K562 (cell line): ENCODE results near the gene PIGX. TPM values are rescaled to one million over a fixed set of nuclear protein-coding genes. Genes with fewer than 3 reads are reported as not detected.

ENCODE experiments used
- BRD9 ChIP-seq: fragments of 450-650 bp; IDR thresholded peaks from 2 replicates; pipeline ENCODE4 v1.6.1; 2018; ENCODE audit warnings: low read depth; ENCODE audit not compliant: partially characterized antibody
- CBFB ChIP-seq: sonication (generic); formaldehyde crosslinking; IDR thresholded peaks from 2 replicates; pipeline ENCODE4 v1.4.0; 2020; ENCODE audit warnings: mild to moderate bottlenecking, missing genetic modification reagents
- EGR1 ChIP-seq: fragments of 450-650 bp; conservative IDR thresholded peaks from 2 replicates; pipeline ENCODE4 v1.6.1; 2017; ENCODE audit warnings: mild to moderate bottlenecking
- ETV6 ChIP-seq, 3 experiments: fragments of 150-350 bp in 1 of 3; sonication (generic) in 1 of 3; formaldehyde crosslinking in 1 of 3; IDR thresholded peaks; 2 replicates each; pipeline versions ENCODE4 v1.6.1 to v1.8.0; 2014 to 2022; ENCODE audit warnings: borderline replicate concordance in 2 of 3, low read depth in 2 of 3, antibody characterized with exemption in 1 of 3, low read length in 1 of 3, mild to moderate bottlenecking in 1 of 3, missing genetic modification reagents in 1 of 3
- FIP1L1 ChIP-seq: fragments of 200-400 bp; formaldehyde crosslinking; IDR thresholded peaks from 2 replicates; pipeline ENCODE4 v1.6.1; 2018; ENCODE audit warnings: mild to moderate bottlenecking, low read depth, low read length; ENCODE audit not compliant: poor library complexity, severe bottlenecking
- HBP1 ChIP-seq: fragments of 450-650 bp; formaldehyde crosslinking; IDR thresholded peaks from 2 replicates; pipeline ENCODE4 v1.4.0; 2022; ENCODE audit warnings: missing genetic modification characterization
- HMG20A ChIP-seq: fragments of 450-650 bp; formaldehyde crosslinking; conservative IDR thresholded peaks from 2 replicates; pipeline ENCODE4 v1.4.0; 2020; ENCODE audit warnings: mild to moderate bottlenecking, mixed read lengths
- LEF1 ChIP-seq: fragments of 450-650 bp; IDR thresholded peaks from 2 replicates; pipeline ENCODE4 v1.6.1; 2016; ENCODE audit warnings: mild to moderate bottlenecking
- MCM2 ChIP-seq: fragments of 450-650 bp; IDR thresholded peaks from 2 replicates; pipeline ENCODE4 v1.6.1; 2017; ENCODE audit warnings: low read depth, mild to moderate bottlenecking
- NCOA4 ChIP-seq: fragments of 450-650 bp; IDR thresholded peaks from 2 replicates; pipeline ENCODE4 v1.6.1; 2018; ENCODE audit warnings: mild to moderate bottlenecking; ENCODE audit not compliant: partially characterized antibody
- POLR2G ChIP-seq: fragments of 200-400 bp; formaldehyde crosslinking; IDR thresholded peaks from 2 replicates; pipeline ENCODE4 v1.6.1; 2017; ENCODE audit warnings: low read depth, mild to moderate bottlenecking, antibody characterized with exemption, low read length, moderate library complexity
- RB1 ChIP-seq: fragments of 450-650 bp; IDR thresholded peaks from 2 replicates; pipeline ENCODE4 v1.6.1; 2017; ENCODE audit warnings: low read depth, mild to moderate bottlenecking
- RFX5 ChIP-seq: IDR thresholded peaks from 2 replicates; pipeline ENCODE4 v1.6.1; 2011; ENCODE audit warnings: low read depth, mild to moderate bottlenecking, improper control_type of control experiment, low read length
- SMAD2 ChIP-seq: fragments of 150-350 bp; IDR thresholded peaks from 2 replicates; pipeline ENCODE4 v1.6.1; 2014; ENCODE audit warnings: low read depth, mild to moderate bottlenecking, low read length
- SMARCA4 ChIP-seq: fragments of 450-650 bp; IDR thresholded peaks from 2 replicates; pipeline ENCODE4 v1.6.1; 2016
- STAT5B ChIP-seq: fragments of 250-450 bp; sonication (Bioruptor Pico); IDR thresholded peaks from 2 replicates; pipeline ENCODE4 v1.8.0; 2021; ENCODE audit warnings: mild to moderate bottlenecking, inconsistent platforms
- ZHX1 ChIP-seq: fragments of 150-350 bp; conservative IDR thresholded peaks from 2 replicates; pipeline ENCODE4 v1.6.1; 2014; ENCODE audit warnings: low read length
- ZNF143 ChIP-seq: sonication (generic); formaldehyde crosslinking; IDR thresholded peaks from 2 replicates; pipeline ENCODE4 v1.9.0; 2022; ENCODE audit warnings: mild to moderate bottlenecking, missing genetic modification reagents
- ZNF785 ChIP-seq: fragments of 250-450 bp; sonication (Bioruptor Pico); IDR thresholded peaks from 2 replicates; pipeline ENCODE4 v1.4.0; 2020; ENCODE audit warnings: mild to moderate bottlenecking
- polyA plus RNA-seq, 8 experiments: library from polyadenylated mRNA; depleted of rRNA in 4 of 8; stranded (reverse) in 5 of 8; unstranded in 3 of 8; fragments of >200 nt; fragmentation: Nextera tagmentation in 2 of 8; fragmentation: Illumina TruSeq in 1 of 8; extraction: Ambion mirVana in 2 of 8; extraction: Trizol in 1 of 8; gene quantifications; 2 replicates each; pipeline versions ENCODE4 v1.2.1 to v1.2.3, GENCODE V29; 2011 to 2014; ENCODE audit warnings: inconsistent platforms in 1 of 8, missing spikeins in 1 of 8
- total RNA-seq, 7 experiments: library from RNA; depleted of rRNA in 6 of 7; stranded (reverse); fragments of >200 nt in 6 of 7; fragmentation: Illumina TruSeq in 2 of 7; extraction: Trizol in 2 of 7; gene quantifications; 2 replicates each; pipeline versions ENCODE4 v1.2.1 to v1.2.3, GENCODE V29; 2011 to 2021; ENCODE audit warnings: low replicate concordance in 1 of 7
- TF ChIP-seq, protein P1 (sequence below), 2 experiments: fragments of 450-650 bp; IDR thresholded peaks; 2 replicates each; pipeline ENCODE4 v1.6.1; 2018; ENCODE audit warnings: mild to moderate bottlenecking in 2 of 2, low read depth in 1 of 2; ENCODE audit not compliant: partially characterized antibody in 2 of 2

Gene PIGX
- total and polyA plus RNA-seq, 9 of the 15 experiments (the other 6 are each of a cell fraction or from before 2014, with no cell fraction given), result 3.7 to 36.3 (median 26.9) TPM

DNA sequence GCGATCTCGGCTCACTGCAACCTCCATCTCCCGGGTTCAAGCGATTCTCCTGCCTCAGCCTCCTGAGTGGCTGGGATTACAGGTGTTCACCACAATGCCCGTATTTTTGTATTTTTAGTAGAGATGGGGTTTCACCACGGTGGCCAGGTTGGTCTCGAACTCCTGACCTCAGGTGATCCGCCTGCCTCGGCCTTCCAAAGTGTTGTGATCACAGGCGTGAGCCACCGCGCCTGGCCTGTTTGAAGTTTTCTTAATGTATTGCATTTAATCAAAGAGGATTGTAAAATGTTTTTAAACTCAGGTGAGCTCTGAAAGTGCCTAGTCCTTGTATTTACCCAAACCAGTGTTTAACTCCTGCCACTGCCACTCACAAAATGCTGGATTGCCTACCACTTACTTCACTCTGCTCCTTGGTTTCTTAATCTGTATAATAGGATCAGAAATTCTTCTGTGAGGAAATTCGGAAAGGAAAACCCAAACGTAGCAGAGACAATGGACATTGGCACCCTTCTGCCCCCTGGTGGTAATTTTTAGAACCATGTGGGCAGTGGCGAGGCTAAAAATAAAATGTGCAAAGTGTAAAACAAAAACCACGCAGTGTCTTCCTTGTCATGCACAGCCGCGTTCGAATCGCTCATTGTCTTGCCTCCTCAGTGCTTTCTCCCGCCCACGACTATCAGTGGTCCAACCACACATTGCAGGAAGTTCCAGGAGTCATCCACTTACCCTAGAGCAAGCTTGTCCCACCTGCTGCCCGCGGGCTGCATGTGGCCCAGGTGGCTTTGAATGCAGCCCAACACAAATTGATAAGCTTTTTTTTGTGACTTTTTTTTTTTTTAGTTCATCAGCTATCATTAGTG lies 27.4 kb upstream of the PIGX start (continued):
- no peak for TF ChIP-seq LEF1
- TF ChIP-seq HMG20A, result no peak
- TF ChIP-seq, protein P1, sequence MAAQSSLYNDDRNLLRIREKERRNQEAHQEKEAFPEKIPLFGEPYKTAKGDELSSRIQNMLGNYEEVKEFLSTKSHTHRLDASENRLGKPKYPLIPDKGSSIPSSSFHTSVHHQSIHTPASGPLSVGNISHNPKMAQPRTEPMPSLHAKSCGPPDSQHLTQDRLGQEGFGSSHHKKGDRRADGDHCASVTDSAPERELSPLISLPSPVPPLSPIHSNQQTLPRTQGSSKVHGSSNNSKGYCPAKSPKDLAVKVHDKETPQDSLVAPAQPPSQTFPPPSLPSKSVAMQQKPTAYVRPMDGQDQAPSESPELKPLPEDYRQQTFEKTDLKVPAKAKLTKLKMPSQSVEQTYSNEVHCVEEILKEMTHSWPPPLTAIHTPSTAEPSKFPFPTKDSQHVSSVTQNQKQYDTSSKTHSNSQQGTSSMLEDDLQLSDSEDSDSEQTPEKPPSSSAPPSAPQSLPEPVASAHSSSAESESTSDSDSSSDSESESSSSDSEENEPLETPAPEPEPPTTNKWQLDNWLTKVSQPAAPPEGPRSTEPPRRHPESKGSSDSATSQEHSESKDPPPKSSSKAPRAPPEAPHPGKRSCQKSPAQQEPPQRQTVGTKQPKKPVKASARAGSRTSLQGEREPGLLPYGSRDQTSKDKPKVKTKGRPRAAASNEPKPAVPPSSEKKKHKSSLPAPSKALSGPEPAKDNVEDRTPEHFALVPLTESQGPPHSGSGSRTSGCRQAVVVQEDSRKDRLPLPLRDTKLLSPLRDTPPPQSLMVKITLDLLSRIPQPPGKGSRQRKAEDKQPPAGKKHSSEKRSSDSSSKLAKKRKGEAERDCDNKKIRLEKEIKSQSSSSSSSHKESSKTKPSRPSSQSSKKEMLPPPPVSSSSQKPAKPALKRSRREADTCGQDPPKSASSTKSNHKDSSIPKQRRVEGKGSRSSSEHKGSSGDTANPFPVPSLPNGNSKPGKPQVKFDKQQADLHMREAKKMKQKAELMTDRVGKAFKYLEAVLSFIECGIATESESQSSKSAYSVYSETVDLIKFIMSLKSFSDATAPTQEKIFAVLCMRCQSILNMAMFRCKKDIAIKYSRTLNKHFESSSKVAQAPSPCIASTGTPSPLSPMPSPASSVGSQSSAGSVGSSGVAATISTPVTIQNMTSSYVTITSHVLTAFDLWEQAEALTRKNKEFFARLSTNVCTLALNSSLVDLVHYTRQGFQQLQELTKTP (IDR thresholded peaks at IDR 0.05; ENCODE audit: low read depth in 1 of 2, partially characterized antibody in 2 of 2), result peak in 1 of 2 experiments; percentile 28
- 0 out of 2 replicates have a peak, but pooled peaks have one; percentile 10 for TF ChIP-seq EGR1
- TF ChIP-seq SMARCA4, result no peak
- TF ChIP-seq ETV6 (IDR thresholded peaks at IDR 0.05; ENCODE audit: borderline replicate concordance in 1 of 2, low read depth in 2 of 2, low read length in 1 of 2), result no peak
- no peak for TF ChIP-seq ETV6 (CRISPR knock-in tag; IDR thresholded peaks at IDR 0.05; ENCODE audit: borderline replicate concordance)
- no peak for TF ChIP-seq POLR2G
- no peak for TF ChIP-seq HBP1 (CRISPR knock-in tag)
- TF ChIP-seq SMAD2, result no peak
- TF ChIP-seq RB1, result peak; percentile 52; the same call in 1 of the 2 replicates
- no peak for TF ChIP-seq STAT5B (CRISPR knock-in tag)
- no peak for TF ChIP-seq ZNF785 (CRISPR knock-in tag)
- no peak for TF ChIP-seq NCOA4
- TF ChIP-seq ZHX1, result no peak
- TF ChIP-seq BRD9, result peak; percentile 59
- no peak for TF ChIP-seq RFX5
- no peak for TF ChIP-seq MCM2
- TF ChIP-seq ZNF143 (CRISPR knock-in tag), result no peak
- no peak for TF ChIP-seq CBFB (CRISPR knock-in tag)
- no peak for TF ChIP-seq FIP1L1
